Activated T-helper 1 cell treated with anti-CD3 and anti-CD28 coated beads, Interleukin-12 subunit alpha, Interleukin-12 subunit beta, Interleukin-2, Interleukin-4 antibody, amounts not matched to agents 30 ng/mL and 10 ng/mL and 1 ng/mL, durations not matched to agents 14 hours and 24 hours and 36 hours (primary cell): ENCODE results near the gene UBXN10. TPM values are rescaled to one million over a fixed set of nuclear protein-coding genes. Genes with fewer than 3 reads are reported as not detected.

ENCODE experiments used
- DNase-seq: peaks from one replicate; pipeline ENCODE4 v3.0.0; 2021; ENCODE audit warnings: low spot score
- H3K27ac Mint-ChIP-seq: one replicate; pipeline ENCODE4 v1.8.0; 2021; ENCODE audit warnings: mild to moderate bottlenecking, mixed read lengths
- H3K27me3 Mint-ChIP-seq: one replicate; pipeline ENCODE4 v1.8.0; 2022; ENCODE audit warnings: mild to moderate bottlenecking, moderate library complexity, mixed read lengths; ENCODE audit not compliant: insufficient read depth
- H3K36me3 Mint-ChIP-seq: one replicate; pipeline ENCODE4 v1.8.0; 2021; ENCODE audit warnings: low read depth, mixed read lengths
- H3K4me1 Mint-ChIP-seq: one replicate; pipeline ENCODE4 v1.8.0; 2021; ENCODE audit warnings: low read depth, mixed read lengths
- H3K4me3 Mint-ChIP-seq: one replicate; pipeline ENCODE4 v1.8.0; 2021; ENCODE audit warnings: mild to moderate bottlenecking, moderate library complexity, mixed read lengths
- H3K9me3 Mint-ChIP-seq: one replicate; pipeline ENCODE4 v1.8.0; 2021; ENCODE audit warnings: mixed read lengths
- intact Hi-C: fragments of 100-400 bp; cut with micrococcal nuclease; formaldehyde crosslinking; loops from one replicate; pipeline ENCODE4 v1.15.1; 2024
- total RNA-seq: library from RNA; stranded (reverse); gene quantifications from 2 replicates; pipeline ENCODE4 v1.2.3, GENCODE V29; 2022

Gene UBXN10
- total RNA-seq, 1 donor from 2014 or later: 2.5 TPM

DNA sequence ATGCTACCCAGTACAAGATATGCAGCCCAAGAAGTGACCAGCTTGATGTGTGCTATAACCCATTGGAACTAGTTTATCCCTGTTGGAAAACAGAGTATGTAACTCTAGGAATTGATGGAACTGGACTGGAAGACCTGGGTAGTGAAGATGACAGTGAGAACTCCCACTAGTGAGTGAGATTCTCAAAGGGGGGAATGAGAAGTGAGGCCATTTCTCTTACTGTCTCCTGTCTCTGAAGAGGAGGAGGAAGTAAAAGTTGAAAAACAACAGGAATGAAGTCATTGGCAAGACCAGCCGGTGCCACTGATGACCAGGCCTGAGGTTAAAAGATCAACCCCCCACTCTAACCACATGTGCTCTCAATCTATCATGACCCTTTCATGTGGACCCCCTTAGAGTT, 25.9 kb upstream of the UBXN10 start:
- Mint-ChIP-seq H3K27ac (no peak overlapping the region), H3K4me1 (peaks cover under 1% of the 10 kb centered on the region), H3K36me3 (peaks cover 2% of the 10 kb centered on the region), H3K4me3 (no peak overlapping the region), H3K27me3 (peaks cover 2% of the 10 kb centered on the region), H3K9me3 (peaks cover 31% of the 10 kb centered on the region)
- intact Hi-C loops: no loop called here
- DNase-seq: no peak

DNA sequence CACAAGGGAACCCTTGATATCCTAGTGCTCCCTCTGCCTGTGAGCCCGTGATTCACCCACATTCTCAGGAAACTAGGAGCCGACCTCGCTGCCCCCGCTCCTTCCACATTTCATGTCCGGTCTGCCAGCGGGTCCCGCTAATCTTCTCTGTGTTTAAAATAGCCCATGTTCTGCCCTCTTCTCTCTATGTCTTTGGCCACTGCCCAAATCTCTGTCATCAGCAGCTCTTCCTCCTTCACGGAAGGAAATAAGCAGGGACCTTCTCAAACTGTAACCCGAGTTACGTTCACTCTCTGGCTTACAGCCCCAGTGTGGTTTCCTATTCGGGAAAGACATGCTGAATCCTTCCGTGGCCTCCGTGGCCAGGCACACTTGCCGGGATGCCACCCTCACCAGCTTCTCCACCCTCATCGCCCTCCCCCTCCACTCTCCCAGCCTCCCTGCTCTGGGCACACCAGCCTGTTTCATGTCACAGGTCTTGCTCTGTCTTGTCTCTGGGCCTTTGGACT, 21.1 kb upstream of the UBXN10 start:
- no peaks in the 10 kb centered on the region for H3K27me3 Mint-ChIP-seq
- H3K36me3 Mint-ChIP-seq: peaks cover 2% of the 10 kb centered on the region
- no peak overlapping the region for H3K27ac Mint-ChIP-seq
- intact Hi-C loops: loop anchor here (1.0 to 5.0 kb wide), 2 partner anchors 31 to 328 kb away; no protein-coding TSS in a partner anchor
- peaks cover 21% of the 10 kb centered on the region for H3K9me3 Mint-ChIP-seq
- no peak overlapping the region for H3K4me3 Mint-ChIP-seq
- no peak for DNase-seq
- peaks cover 11% of the 10 kb centered on the region for H3K4me1 Mint-ChIP-seq

DNA sequence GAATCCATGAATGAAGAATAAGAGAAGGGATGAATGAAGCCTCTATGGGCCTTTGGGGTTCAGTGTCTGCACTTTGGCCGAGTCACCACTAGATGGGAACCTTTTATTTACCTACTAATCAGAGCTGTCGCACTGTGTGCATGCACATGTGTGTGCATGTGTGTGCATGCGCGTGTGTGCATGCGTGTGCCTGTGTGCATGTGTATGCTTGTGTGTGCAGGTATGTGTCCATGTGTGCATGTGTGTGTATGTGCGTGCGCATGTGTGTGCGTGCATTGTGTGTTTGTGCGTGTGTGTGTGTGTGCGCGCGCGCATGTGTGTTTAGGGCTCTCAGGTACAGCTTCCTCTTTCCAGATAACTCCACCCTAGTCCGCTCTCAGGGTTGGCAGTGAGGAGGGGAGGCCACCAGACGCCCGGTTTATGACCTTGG, 20.4 kb upstream of the UBXN10 start:
- Mint-ChIP-seq H3K9me3 (peaks cover 13% of the 10 kb centered on the region), H3K36me3 (peaks cover 2% of the 10 kb centered on the region), H3K4me1 (peaks cover 11% of the 10 kb centered on the region), H3K27me3 (peaks cover 4% of the 10 kb centered on the region), H3K27ac (no peak overlapping the region), H3K4me3 (no peak overlapping the region)
- DNase-seq: no peak
- intact Hi-C loops: loop anchor here (1.0 to 5.0 kb wide), 2 partner anchors 30 to 327 kb away; no protein-coding TSS in a partner anchor

DNA sequence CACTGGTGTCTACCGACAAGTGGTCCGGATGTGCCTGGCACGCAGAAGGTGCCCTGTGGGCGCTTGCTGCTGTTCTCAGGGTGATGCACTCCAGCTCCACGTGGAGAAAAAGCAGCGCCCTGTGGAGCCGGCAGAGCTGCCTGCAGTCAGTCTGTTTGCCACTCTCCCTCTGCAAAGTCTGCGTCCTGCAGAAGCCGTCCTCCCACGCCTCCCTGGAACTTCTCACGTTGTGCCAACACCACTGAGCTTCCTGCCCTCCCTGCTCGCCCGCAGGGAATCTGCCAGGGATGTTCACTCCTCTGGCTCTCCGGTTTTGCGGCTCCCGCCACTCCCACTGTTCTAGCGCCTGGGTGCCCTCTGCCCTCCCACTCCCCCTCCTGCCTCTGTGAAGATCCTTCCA, 19.8 kb upstream of the UBXN10 start:
- Mint-ChIP-seq H3K9me3 (peaks cover 10% of the 10 kb centered on the region), H3K4me3 (no peak overlapping the region), H3K36me3 (peaks cover 2% of the 10 kb centered on the region), H3K27me3 (peaks cover 4% of the 10 kb centered on the region), H3K4me1 (peaks cover 11% of the 10 kb centered on the region), H3K27ac (no peak overlapping the region)
- intact Hi-C loops: loop anchor here (5.0 kb wide), 1 partner anchor 326 kb away; no protein-coding TSS in a partner anchor
- no peak for DNase-seq

DNA sequence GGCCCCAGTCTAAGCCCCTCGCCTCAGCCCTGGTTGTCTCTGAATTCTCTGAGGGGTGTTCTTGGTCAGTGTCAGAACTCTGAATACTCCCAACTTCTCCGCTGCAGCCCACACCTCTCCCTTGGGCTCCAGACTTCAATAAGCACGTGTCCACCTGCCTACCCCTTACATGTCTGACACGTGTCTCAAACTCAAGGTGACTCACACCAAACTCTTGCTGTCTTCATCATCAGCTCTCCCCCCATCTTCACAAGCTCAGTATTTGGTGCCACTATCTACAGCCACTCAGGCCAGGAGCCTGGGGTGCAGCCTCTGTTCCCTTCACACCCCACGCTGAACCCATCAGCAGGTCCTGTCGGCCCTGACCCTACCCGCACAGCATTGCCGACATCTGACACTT, 18.8 kb upstream of the UBXN10 start:
- Mint-ChIP-seq H3K36me3 (no peaks in the 10 kb centered on the region), H3K27ac (no peak overlapping the region), H3K4me1 (peaks cover 19% of the 10 kb centered on the region), H3K4me3 (no peak overlapping the region), H3K9me3 (peaks cover 7% of the 10 kb centered on the region), H3K27me3 (peaks cover 4% of the 10 kb centered on the region)
- intact Hi-C loops: loop anchor here (5.0 kb wide), 1 partner anchor 325 kb away; no protein-coding TSS in a partner anchor
- no peak for DNase-seq

DNA sequence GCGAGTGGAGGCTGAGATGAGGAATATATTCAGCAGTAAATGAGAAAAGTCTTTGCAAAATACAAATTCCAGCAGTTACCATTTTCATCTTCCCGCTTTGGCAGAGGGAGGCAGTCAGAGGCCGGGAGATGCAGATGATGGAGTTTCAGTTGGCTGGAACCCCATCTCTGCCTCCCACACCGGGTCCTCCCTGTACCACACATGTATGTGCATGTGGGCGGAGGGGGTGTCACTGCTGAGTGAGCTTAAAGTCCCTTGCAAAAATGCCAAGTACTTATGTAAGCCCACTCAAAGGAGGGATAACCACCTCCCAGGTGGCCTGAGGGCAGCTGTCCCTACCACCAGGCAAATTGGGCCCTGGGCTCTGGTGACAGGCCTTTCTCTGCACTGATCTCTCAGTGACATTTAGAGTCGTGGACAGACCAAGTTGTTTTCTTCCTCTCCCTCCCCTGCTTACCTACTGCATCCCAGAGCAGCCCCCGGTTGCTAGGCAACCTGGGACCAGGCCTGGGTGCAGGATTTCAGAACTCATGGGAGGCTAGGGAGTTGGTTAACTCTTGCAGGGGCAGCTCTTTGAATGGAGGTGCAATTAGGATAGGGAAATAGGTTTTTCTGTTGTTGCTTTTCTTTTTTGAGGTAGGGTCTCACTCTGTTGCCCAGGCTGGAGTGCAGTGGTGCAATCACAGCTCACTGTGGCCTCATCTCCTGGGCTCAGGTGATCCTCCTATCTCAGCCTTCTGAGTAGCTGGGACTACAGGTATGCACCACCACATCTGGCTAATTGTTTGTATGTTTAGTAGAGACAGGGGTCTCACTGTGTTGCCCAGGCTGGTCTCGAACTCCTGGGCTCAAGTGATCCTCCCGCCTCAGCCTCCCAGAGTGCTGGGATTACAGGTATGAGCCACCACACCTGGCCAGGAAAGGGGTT, 17.1 kb upstream of the UBXN10 start:
- intact Hi-C loops: loop anchor here (5.0 kb wide), 1 partner anchor 323 kb away; no protein-coding TSS in a partner anchor
- DNase-seq: no peak

DNA sequence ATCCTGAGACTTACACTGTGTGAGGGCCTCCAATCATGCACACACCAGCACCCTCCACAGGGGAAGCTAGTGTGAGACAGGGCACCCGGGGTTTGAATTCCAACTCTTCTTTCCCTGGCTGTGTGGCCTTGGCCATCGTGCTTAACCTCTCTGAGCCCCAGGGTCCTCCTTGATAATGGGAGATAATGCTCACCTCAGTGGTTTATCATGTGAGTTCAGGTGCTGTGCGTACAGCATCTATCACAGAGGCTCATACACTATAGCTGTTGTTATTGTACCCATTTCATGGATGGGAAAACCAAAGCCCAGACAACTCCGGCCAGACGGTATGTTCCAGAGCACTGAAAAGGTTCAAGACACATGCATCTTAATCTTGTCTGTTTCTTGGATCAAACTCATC, 16.0 kb upstream of the UBXN10 start:
- peaks cover 33% of the 10 kb centered on the region for H3K4me1 Mint-ChIP-seq
- peaks cover under 1% of the 10 kb centered on the region for H3K36me3 Mint-ChIP-seq
- H3K9me3 Mint-ChIP-seq: no peaks in the 10 kb centered on the region
- no peak overlapping the region for H3K4me3 Mint-ChIP-seq
- no peak for DNase-seq
- H3K27me3 Mint-ChIP-seq: peaks cover 4% of the 10 kb centered on the region
- intact Hi-C loops: loop anchor here (5.0 kb wide), 1 partner anchor 322 kb away; no protein-coding TSS in a partner anchor
- H3K27ac Mint-ChIP-seq: no peak overlapping the region

More for the DNA sequence above, 17.1 kb upstream of the UBXN10 start:
- Mint-ChIP-seq H3K27me3 (peaks cover 4% of the 10 kb centered on the region), H3K4me3 (no peak overlapping the region), H3K36me3 (no peaks in the 10 kb centered on the region), H3K9me3 (no peaks in the 10 kb centered on the region), H3K27ac (no peak overlapping the region), H3K4me1 (peaks cover 22% of the 10 kb centered on the region)

DNA sequence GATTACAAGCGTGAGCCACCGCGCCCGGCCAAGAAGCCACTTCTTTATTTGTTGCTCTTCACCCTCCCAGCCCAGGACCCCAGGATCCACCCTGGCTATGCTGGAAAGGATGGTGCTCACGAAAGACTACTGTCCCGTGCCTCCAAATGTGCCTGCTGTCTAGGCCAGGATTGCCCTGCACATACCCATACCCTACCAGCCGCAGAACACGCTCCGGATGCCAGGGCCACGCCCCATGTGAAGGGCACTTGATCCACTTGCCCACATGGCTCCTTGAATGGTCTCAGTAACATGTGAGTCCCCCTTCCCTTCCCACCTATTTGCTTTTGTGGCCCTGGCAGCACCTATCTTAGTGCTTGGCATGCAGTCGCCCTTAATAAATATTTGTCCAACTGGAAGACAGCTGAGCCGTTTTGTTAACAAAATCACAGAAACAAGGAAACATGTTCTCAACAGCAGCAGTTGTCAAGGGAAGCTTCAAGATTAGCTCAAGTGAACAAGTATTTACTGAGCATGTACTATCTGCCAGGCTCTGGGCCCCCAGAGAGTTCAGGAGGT, 13.8 kb upstream of the UBXN10 start:
- H3K36me3 Mint-ChIP-seq: peaks cover 1% of the 10 kb centered on the region
- H3K27me3 Mint-ChIP-seq: peaks cover 4% of the 10 kb centered on the region
- no peak for DNase-seq
- no peak overlapping the region for H3K4me3 Mint-ChIP-seq
- intact Hi-C loops: no loop called here
- H3K9me3 Mint-ChIP-seq: no peaks in the 10 kb centered on the region
- no peak overlapping the region for H3K27ac Mint-ChIP-seq
- peaks cover 40% of the 10 kb centered on the region for H3K4me1 Mint-ChIP-seq

DNA sequence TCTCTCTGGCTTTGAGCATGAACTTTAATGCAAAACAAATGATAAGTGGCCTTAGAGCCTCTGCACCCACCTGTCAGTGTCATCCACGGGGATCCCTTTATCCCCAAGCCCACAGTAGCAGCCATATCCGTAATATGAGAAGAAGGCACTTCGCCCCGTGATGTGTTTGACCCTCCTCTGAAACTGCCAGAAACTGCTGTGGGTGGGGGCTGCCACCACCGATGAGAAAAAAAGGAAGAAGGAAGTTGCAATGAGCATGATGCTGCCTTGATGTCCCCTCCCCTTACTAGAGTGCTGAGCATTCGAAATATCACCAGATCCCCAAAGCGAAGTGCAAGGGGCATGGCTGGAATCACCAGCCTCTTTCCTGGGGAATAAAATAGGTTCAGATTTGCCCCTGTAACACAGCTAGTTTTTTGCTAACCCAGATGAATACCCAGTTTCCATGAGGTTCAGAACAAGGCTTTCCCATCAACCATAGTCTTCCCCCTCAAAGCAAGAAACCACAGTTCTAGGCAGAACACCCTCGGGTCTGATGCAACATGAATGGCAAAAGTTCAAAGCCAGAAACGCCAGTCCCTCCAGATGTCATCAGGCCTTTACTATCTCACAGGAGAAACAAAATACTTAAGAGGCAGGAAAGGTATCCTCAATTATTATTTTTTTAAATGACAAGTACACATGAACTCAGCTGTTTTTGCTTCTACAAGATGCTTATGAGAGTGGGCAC, 10.8 kb upstream of the UBXN10 start:
- Mint-ChIP-seq H3K4me3 (peak overlapping the region; percentile 16), H3K27ac (peak overlapping the region; percentile 41), H3K36me3 (peaks cover 9% of the 10 kb centered on the region), H3K27me3 (peaks cover 2% of the 10 kb centered on the region), H3K9me3 (peaks cover 10% of the 10 kb centered on the region), H3K4me1 (peaks cover 44% of the 10 kb centered on the region)
- DNase-seq: no peak
- intact Hi-C loops: loop anchor here (1.0 kb wide), 1 partner anchor 10 kb away; no protein-coding TSS in a partner anchor

DNA sequence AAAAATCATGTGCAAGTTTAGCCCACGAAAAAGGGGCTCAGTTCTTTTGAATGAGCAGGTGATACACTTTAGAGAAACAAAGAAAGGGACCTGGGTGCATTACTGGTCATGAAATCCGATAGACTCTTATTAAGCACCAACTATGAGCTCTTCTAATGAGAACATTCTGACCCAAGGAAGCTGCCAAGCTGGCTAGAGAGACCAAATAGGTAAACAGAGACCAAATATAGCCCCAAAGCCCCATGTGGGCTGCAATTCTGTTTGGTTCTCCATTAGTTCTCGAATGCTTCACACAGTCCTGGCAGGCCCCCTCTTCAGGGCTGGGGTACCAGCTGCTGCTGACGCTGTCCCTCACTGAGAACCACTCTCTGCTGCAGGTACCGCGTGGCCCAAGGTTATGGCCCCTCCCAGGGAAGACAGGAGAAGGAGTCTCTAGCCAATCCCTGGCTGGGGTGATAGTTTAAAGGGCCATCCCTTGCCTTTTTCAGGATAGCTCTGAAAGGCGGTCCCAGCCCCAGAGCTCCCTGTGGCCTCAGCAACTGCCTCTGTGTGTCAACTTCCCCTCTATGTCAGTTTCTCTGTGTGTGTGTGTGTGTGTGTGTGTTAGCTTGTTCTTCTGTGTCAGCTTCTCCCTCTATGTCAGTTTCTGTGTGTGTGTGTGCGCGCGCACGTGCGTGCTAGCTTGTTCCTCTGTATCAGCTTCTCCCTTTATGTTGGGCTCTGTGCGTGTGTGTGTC, 7.1 kb upstream of the UBXN10 start:
- Mint-ChIP-seq H3K27ac (no peak overlapping the region), H3K4me1 (peaks cover 51% of the 10 kb centered on the region), H3K4me3 (no peak overlapping the region), H3K36me3 (peaks cover 16% of the 10 kb centered on the region), H3K27me3 (no peaks in the 10 kb centered on the region), H3K9me3 (peaks cover 11% of the 10 kb centered on the region)
- intact Hi-C loops: no loop called here
- no peak for DNase-seq

DNA sequence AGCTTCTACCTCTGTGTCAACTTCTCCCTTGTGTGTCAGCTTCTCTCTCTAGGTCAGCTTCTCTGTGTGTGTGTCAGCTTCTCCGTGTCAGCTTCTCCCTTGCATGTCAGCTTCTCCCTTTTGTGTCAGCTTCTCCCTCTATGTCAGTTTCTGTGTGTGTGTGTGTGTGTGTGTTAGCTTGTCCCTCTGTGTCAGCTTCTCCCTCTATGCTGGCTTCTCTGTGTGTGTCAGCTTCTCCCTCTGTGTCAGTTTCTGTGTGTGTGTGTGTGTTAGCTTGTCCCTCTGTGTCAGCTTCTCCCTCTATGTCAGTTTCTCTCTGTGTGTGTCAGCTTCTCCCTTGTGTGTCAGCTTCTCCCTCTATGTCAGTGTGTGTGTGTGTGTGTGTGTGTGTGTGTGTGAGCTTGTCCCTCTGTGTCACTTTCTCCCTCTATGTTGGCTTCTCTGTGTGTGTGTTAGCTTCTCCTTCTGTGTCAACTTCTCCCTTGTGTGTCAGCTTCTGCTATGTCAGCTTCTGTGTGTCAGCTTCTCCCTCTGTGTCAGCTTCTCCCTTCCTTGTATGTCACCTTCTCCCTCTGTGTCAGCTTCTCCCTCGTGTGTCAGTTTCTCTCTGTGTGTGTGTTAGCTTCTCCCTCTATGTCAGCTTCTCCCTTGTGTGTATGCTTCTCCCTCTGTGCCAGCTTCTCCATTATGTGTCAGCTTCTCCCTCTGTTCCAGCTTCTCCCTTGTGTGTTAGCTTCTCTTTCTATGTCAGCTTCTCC, 6.3 kb upstream of the UBXN10 start:
- Mint-ChIP-seq H3K36me3 (peaks cover 18% of the 10 kb centered on the region), H3K27ac (peak overlapping the region; percentile 48)
- intact Hi-C loops: loop anchor here (10.0 kb wide), 1 partner anchor 415 kb away; no protein-coding TSS in a partner anchor

More for the DNA sequence above, 6.3 kb upstream of the UBXN10 start:
- no peak overlapping the region for H3K4me3 Mint-ChIP-seq
- no peaks in the 10 kb centered on the region for H3K27me3 Mint-ChIP-seq
- no peak for DNase-seq
- H3K9me3 Mint-ChIP-seq: peaks cover 11% of the 10 kb centered on the region
- H3K4me1 Mint-ChIP-seq: peaks cover 52% of the 10 kb centered on the region
